ENCODE data around the gene SH3PXD2B. TPM values are rescaled to one million over a fixed set of nuclear protein-coding genes. Genes with fewer than 3 reads are reported as not detected.
A peak's percentile ranks its signal among the peaks of the same experiment; 100 is the strongest.
"Not testable (repeated sequence)": the region's sequence is repeated elsewhere in the genome, so short reads cannot be mapped to it uniquely, and the experiment has no call there.

SH3PXD2B gene
- total RNA-seq, 1 donor from 2014 or later = 3.8 TPM

GRCh38 chr5:172486451-172486850 is 32.1 kb upstream of the SH3PXD2B start:
- no peak for ATAC-seq

GRCh38 chr5:172485511-172486202 is 31.3 kb upstream of the SH3PXD2B start:
- no peak for ATAC-seq
- no peak for DNase-seq (ENCODE audit: low spot score)

More at GRCh38 chr5:172486451-172486850, 32.1 kb upstream of the SH3PXD2B start:
- no peak for DNase-seq (ENCODE audit: low spot score)

- ATAC-seq (no peak), DNase-seq (ENCODE audit: low spot score) (no peak)
Observed at GRCh38 chr5:172484664-172485063, 30.3 kb upstream of the SH3PXD2B start.

- DNase-seq (ENCODE audit: low spot score) = no peak
- ATAC-seq = no peak
Observed at GRCh38 chr5:172482156-172483020, 28.1 kb upstream of the SH3PXD2B start.

GRCh38 chr5:172481011-172481800 is 26.9 kb upstream of the SH3PXD2B start:
- ATAC-seq (no peak), DNase-seq (ENCODE audit: low spot score) (no peak)

- DNase-seq (ENCODE audit: low spot score) = no peak
- ATAC-seq = no peak
Observed at GRCh38 chr5:172479784-172480115, 25.4 kb upstream of the SH3PXD2B start.

- ATAC-seq (peak; percentile 100), DNase-seq (ENCODE audit: low spot score) (peak; percentile 81)
Observed at GRCh38 chr5:172479034-172479783, 24.9 kb upstream of the SH3PXD2B start.

- not testable (repeated sequence) for ATAC-seq
Observed at GRCh38 chr5:172478695-172479033, 24.3 kb upstream of the SH3PXD2B start.

GRCh38 chr5:172478256-172478655 is 23.9 kb upstream of the SH3PXD2B start:
- ATAC-seq = no peak
- no peak for DNase-seq (ENCODE audit: low spot score)

More at GRCh38 chr5:172478695-172479033, 24.3 kb upstream of the SH3PXD2B start:
- DNase-seq (ENCODE audit: low spot score) = not testable (repeated sequence)

- ATAC-seq (no peak), DNase-seq (ENCODE audit: low spot score) (no peak)
Observed at GRCh38 chr5:172477466-172477865, 23.1 kb upstream of the SH3PXD2B start.

- no peak for DNase-seq (ENCODE audit: low spot score)
Observed at GRCh38 chr5:172474293-172474692, 20.0 kb upstream of the SH3PXD2B start.

GRCh38 chr5:172473427-172473826 is 19.1 kb upstream of the SH3PXD2B start:
- ATAC-seq (peak; percentile 63), DNase-seq (ENCODE audit: low spot score) (no peak)

More at GRCh38 chr5:172474293-172474692, 20.0 kb upstream of the SH3PXD2B start:
- no peak for ATAC-seq

- DNase-seq (ENCODE audit: low spot score) = no peak
Observed at GRCh38 chr5:172469697-172470096, 15.4 kb upstream of the SH3PXD2B start.

GRCh38 chr5:172466062-172466461 is 11.7 kb upstream of the SH3PXD2B start:
- ATAC-seq = no peak
- no peak for DNase-seq (ENCODE audit: low spot score)

More at GRCh38 chr5:172469697-172470096, 15.4 kb upstream of the SH3PXD2B start:
- no peak for ATAC-seq

GRCh38 chr5:172463031-172463430 is 8.7 kb upstream of the SH3PXD2B start:
- DNase-seq (ENCODE audit: low spot score) = no peak

GRCh38 chr5:172459783-172460165 is 5.4 kb upstream of the SH3PXD2B start:
- DNase-seq (ENCODE audit: low spot score) (no peak), ATAC-seq (no peak)

More at GRCh38 chr5:172463031-172463430, 8.7 kb upstream of the SH3PXD2B start:
- ATAC-seq = no peak

- DNase-seq (ENCODE audit: low spot score) = no peak
Observed at GRCh38 chr5:172458976-172459782, 4.9 kb upstream of the SH3PXD2B start.

GRCh38 chr5:172456076-172456722 is 1.9 kb upstream of the SH3PXD2B start:
- DNase-seq (ENCODE audit: low spot score) = no peak
- no peak for ATAC-seq

More at GRCh38 chr5:172458976-172459782, 4.9 kb upstream of the SH3PXD2B start:
- no peak for ATAC-seq

- no peak for DNase-seq (ENCODE audit: low spot score)
Observed at GRCh38 chr5:172455511-172456061, 1.3 kb upstream of the SH3PXD2B start.

More at GRCh38 chr5:172455511-172456061, 1.3 kb upstream of the SH3PXD2B start:
- ATAC-seq = peak; percentile 3
